T-helper 2 cell (primary cell): ENCODE measurements around the gene RNF144A.
A peak's percentile ranks its signal among the peaks of the same experiment; 100 is the strongest.

Source experiments
- DNase-seq, 5 experiments: peaks; one replicate each; pipeline versions ENCODE4 v3.0.0 to v3.0.0-alpha.2; 2012 to 2022

RNF144A gene

GRCh38 chr2:7048762-7049294 is 131.6 kb downstream of the RNF144A start:
- no peak for DNase-seq

DNA sequence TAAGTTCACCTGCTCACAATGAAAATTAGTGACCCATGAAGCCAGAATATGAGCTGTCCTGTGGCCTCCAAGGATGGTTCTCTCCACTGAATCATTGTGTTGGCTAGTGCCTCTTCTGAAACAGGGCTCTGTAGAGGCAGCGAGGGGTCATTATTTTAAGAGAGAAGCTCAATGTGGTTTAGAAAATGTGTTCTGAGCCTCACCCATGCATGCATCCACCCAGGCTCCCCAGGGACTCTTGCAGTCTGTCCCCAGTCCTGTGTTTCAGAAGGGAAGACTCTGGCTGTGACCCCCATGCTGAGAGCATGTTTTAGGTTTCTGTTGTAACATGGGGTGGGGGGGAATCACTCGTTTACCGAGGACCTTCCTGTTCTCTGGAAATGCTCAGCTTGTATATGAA is 135.2 kb downstream of the RNF144A start:
- DNase-seq = no peak

- DNase-seq = no peak
Observed at GRCh38 chr2:7053650-7054265, 136.5 kb downstream of the RNF144A start.

DNA sequence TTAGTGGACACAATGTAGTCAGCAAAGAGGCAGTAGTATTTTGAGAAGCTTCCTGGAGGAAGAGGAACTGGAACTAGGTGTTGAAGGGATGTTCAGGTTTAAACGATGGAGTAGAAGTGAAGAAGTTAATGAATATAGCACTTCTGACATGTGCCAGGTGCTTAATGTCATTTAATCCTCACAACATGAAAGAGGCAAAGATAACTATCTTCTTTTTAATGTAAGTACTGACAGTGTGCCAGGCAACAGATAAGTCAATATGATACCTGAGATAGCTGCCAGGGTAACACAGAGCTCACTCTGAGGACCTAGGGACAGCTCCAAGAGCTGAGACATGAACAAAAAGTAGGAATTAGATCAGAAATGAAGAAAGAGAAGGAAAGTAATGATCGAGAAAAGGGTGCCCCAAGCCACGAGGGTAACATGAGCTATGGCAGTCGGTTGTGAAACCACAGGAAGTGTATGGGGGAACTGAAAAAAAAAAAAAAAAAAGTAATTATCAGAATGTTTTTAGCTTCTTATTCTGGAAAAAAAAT is 140.7 kb downstream of the RNF144A start:
- peak in 2 of 5 experiments; percentile 16 to 70 for DNase-seq

DNA sequence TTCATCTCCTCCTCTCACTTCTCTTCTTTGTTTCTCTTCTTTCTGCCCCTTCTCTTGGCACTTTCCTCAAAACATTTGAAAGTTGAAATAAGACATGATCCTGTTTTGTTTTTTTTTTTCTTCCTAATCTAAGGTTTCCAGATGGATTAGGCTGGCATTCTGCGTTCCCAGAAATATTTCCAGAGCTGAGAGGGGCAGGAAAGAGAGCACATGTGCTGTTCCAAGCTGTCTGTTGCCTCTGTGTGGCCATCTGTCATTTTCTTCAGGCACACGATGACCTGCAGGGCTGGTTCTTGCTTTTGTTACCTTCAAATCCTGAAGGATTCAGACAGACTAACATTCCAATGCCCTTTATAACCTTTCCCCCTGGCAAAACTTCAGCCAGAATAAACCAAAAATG is 142.9 kb downstream of the RNF144A start:
- no peak for DNase-seq

- no peak for DNase-seq
Observed at GRCh38 chr2:7060631-7061449, 143.6 kb downstream of the RNF144A start.

DNA sequence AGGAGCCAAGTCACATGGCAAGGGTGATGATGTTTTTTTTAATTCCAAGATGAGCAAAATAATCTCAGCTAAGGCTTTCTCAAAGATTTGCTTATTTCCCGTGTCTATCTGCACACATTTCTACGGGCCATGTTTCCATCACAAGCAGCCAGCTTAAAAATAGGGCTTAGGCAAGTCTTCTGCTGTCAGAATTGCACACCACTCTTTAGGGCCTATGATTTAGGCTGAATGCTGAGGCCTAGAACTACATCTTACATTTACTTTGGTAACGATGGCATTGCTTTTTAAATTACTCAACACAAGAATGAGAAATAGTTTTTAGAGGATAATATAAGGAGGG is 144.2 kb downstream of the RNF144A start:
- no peak for DNase-seq

DNA sequence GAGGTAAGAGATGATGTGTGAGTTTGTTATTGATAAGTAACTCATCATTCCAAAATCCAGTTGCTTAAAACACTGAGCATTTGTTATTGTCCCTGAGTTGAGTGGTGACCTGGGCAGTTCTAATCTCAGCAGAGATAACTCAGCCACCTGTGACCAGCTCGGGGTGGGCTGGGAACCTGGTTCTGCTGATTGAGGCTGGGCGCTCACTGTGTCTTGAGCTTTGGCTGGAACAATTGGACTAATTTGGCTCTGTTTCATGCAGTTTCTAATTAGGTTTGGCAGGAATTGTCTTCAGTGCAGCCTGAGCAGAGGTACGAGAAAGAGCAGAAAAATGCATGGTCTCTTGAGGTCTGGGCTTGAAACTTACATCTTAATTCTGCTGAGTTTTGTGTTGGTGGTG is 144.7 kb downstream of the RNF144A start:
- DNase-seq = no peak

- no peak for DNase-seq
Observed at GRCh38 chr2:7063789-7064188, 146.6 kb downstream of the RNF144A start.

DNA sequence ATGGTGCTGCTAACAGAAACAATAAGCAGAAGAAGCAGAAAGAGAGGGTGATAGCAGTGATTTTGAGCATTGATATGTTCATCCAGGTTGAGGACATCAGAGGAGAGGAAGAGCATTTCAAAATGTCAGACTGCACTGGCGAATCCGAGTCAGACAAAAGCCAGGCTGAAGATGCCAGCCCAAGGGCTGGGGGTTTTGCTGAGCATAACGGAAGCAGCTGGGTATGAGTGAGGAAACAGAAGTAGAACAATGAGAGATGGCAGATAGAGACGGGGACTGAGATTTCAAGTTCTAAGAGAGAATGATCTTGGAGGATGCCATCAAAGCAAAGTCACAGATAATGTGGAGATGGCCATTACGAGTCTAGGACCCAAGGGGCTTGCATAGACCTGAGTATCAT is 151.2 kb downstream of the RNF144A start:
- DNase-seq = no peak

DNA sequence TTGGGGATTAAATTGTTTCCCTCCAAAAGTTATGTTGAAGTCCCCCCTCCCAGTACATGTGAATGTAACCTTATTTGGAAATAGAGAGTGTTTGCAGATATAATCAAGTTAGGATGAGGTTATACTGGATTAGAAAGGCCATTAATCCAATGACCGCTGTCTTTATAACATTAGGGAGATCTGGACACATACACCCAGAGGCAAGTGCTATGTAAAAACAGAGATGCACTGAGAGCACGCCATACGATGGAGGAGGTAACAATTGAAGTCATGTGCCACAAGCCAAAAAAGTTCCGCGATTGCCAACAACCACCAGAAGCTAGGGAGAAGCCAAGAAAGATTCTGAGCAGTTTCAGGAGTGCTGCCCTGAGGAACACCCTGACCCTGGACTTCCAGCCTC is 153.3 kb downstream of the RNF144A start:
- DNase-seq = no peak

- no peak for DNase-seq
Observed at GRCh38 chr2:7071154-7071553, 153.9 kb downstream of the RNF144A start.

DNA sequence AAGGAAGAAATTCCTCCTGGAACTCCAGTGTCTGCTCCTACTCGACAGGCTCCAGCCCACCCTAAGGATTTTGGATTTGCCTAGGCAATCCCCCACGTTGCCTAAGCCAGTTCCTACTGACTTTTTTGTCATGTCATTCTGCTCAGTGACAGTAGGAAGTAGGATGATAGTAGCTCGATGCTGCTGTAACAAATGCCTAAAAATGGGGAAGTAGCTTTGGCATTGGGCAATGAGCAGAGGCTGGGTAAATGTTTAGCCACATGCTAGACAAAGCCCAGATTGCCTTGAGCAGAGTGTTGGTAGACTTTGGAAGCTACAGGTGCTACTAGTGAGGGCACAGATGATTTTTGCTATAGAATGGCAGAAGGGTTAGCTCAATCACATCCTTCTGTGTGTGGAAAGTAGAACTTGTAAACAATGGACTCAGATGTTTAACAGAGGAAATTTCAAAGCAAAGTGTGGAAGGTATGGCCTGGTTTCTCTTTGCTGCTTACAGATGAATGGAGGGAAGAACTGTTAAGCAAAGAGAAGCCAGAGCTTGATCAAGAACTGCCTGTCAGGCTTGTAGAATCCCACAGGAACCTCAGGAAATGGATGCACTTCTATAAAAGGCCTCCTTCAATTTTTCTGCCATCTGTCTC is 154.8 kb downstream of the RNF144A start:
- no peak for DNase-seq

DNA sequence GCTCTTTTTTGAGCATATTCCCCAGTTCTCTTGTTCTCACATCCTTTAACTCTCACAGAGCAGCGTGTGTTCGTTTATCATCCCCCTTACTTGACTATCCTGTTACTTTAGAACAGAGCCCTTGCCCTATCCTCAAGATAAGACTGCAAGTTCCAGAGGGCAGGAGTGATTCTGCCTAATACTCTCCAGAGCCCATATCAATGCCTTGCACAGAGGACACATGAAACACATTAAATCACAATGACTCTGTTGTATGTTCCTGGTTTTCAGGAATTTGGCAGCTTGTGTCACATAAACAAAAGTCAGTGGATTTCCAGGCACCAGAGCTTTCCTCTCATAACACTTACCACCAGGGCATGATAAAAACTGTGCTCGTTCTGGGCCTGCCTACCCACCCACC is 156.7 kb downstream of the RNF144A start:
- DNase-seq = no peak

DNA sequence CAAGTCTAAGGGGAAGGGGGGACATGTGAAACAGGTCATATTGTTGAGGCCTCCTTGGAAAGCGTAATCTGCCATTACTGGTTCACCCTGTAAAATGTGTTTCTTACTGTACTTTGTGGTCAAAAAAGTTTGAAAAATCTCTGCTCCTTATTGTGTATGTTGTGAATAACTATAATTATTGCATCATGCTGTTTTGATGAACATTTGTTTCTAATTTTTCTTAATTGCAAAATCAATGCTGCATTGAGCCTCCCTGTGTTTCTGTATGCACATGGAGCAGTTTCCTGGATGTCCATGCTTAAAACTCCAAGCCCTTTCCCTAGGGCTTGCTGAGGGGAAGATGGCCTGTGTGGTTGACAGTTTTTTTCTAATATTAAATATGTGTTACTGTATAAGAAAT is 158.6 kb downstream of the RNF144A start:
- no peak for DNase-seq

- no peak for DNase-seq
Observed at GRCh38 chr2:7077660-7078267, 160.6 kb downstream of the RNF144A start.

GRCh38 chr2:7083580-7084509 is 166.6 kb downstream of the RNF144A start:
- peak in 1 of 5 experiments; percentile 65 for DNase-seq

GRCh38 chr2:7084601-7085000 is 167.4 kb downstream of the RNF144A start:
- DNase-seq = no peak

DNA sequence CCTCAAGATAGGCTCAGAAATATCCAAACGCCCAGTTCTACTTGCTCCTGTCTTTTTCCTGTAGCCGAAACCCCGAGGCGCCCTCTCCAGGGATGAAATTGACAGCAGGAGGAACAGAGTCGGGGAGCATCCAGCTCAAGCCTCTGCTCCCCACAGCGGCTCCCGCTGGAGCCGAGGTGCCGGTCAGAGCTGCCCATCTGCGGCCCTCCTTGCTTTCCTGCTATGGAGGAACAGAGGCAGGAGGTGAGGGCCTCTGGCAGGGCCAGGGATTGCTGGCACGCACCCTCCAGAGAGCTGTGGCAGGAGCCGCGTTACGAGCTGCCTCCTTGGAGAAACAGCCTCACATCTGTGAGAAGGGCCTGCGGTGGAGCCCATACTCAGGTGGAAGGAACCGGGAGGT is 172.1 kb downstream of the RNF144A start:
- no peak for DNase-seq

DNA sequence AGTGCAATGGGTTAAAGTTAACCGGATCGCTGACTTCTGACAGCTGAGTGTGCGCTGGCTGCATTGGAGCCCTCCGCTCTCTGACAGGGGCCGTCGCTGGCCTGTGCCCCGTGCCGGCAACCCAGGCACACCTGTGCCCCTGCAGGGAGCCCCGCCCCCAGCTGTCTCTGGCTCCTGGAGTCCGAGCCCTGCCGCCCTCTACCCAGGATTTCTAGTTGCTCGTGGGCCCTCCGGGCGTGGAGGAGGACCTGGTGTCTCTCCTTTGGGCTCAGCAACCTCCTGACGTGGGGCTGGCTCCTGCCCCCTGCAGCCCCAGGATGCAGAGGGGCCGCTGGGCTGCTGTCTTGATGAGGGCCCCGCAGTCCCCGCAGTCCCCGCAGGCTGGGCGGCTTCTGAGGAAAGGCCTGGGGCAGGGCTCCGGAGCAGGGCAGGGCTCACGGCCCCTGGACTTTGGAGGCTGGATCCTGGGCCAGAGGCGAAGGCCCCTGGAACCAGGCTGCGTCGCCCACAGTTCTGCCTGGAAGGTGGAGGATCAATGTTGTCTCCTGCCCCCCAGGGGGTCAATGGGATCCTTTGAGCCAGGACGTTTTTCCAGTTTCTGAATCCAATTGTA is 172.8 kb downstream of the RNF144A start:
- DNase-seq = no peak

GRCh38 chr2:7093376-7093775 is 176.2 kb downstream of the RNF144A start:
- no peak for DNase-seq
